ENCODE measurements around the gene FBH1.

Gene FBH1

DNA sequence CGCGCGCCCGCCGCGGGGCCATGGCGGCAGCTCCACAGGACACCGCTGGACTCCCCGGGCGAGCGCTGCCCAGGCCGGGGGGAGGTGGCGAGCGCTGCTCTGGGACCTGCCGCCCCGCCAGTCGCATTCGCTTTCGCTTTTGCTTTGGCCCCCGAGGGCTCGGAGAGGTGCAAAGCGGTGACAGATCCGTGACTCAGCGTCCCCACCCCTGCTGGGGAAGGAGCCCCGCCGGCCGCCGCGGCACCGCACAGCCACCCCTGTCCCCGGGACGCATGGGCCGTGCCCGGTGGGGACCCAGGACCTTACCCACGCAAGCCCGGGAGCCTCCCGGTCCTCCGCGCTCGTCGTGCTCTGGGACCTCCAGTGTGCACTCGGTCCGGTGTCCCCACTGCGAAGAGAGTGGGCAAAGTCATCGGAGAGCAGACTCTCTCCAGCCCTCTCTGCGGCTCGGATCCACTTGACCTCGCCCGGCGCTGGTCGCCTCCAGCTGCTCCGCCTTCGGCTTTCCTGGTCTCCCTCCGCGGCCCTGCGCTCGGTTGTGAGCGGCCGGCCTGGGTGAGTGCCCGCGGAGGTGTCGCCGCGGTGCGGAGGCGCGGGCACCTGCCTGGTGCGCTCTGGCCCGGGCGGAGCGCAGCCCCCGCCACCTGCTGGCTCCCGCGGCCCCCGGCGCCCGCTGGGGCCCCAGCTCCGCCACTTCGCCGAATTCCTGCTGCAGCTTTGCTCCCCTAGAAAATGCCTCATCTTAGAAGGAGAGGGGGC is 87.6 kb downstream of the FBH1 start, which contains the start of gene IL15RA:
IL15RA (minus strand) TSS at position 73 of the 759 bp plus-strand sequence; CDS start at position 22, 51 bp downstream.
- peaks cover 5% of the 10 kb centered on the region for H3K36me3 Mint-ChIP-seq (ENCODE audit: insufficient read depth)
- DNase-seq (peak; percentile 76 to 79 (median 79)), ATAC-seq (replicated peaks) (peak; percentile 71)
- H3K4me1 Mint-ChIP-seq (ENCODE audit: low read depth in 2 of 2), result peaks cover 23 to 30% of the 10 kb centered on the region in 2 donors
- H3K27me3 Mint-ChIP-seq, result no peaks in the 10 kb centered on the region
- no peaks in the 10 kb centered on the region for H3K9me3 Mint-ChIP-seq
- peak within 1 kb of the TSS; percentile 92 to 97 for H3K4me3 Mint-ChIP-seq
- H3K27ac Mint-ChIP-seq, result peak within 1 kb of the TSS; percentile 94

DNA sequence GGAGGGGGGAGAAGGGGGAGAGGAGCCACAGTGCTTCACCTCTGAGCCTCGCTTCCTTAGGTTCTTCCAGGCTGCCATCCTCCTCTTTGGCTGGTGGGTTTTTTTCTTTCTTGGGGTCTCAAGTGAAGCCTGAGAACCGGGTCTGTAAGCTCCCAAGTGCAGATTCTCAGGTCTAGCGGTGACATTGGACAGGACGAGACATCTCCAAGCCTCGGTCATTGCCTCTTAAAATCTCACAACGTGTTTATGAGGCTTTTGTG is 88.1 kb downstream of the FBH1 start:
- H3K4me1 Mint-ChIP-seq (ENCODE audit: low read depth in 2 of 2), result peaks cover 19 to 25% of the 10 kb centered on the region in 2 donors
- H3K36me3 Mint-ChIP-seq (ENCODE audit: insufficient read depth), result peaks cover 5% of the 10 kb centered on the region
- H3K27ac Mint-ChIP-seq, result peak overlapping the region; percentile 94
- H3K9me3 Mint-ChIP-seq, result no peaks in the 10 kb centered on the region
- peak overlapping the region; percentile 92 to 97 for H3K4me3 Mint-ChIP-seq
- peak in 1 of 3 experiments; percentile 5 for DNase-seq
- no peaks in the 10 kb centered on the region for H3K27me3 Mint-ChIP-seq
- ATAC-seq (replicated peaks), result no peak

DNA sequence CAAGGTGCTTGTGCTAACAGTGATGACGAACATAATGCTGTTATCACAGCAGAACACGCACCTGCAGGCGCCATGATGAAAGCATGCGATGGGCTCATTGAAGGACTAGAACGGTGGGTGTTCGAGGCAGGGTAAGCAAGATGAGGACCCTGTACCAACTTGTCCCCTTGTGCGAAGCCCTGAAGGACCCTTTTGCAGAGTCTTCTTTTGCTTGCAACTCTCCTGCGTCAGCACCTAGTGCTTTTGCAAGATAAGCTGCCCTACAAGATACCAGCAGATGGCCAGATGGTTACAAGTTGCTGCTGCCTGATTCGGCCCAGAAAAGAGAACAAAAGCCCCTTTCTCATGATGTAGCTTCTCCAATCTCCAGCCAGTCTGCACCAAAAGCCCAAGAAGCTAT is 91.5 kb downstream of the FBH1 start:
- no peak overlapping the region for H3K27ac Mint-ChIP-seq
- DNase-seq, result no peak
- H3K4me3 Mint-ChIP-seq, result no peak overlapping the region
- peaks cover 0 to 8% of the 10 kb centered on the region in 2 donors for H3K27me3 Mint-ChIP-seq
- peaks cover 2 to 3% of the 10 kb centered on the region in 2 donors for H3K4me1 Mint-ChIP-seq (ENCODE audit: low read depth in 2 of 2)
- H3K9me3 Mint-ChIP-seq, result no peaks in the 10 kb centered on the region
- ATAC-seq (replicated peaks), result no peak
- H3K36me3 Mint-ChIP-seq (ENCODE audit: insufficient read depth), result no peaks in the 10 kb centered on the region

DNA sequence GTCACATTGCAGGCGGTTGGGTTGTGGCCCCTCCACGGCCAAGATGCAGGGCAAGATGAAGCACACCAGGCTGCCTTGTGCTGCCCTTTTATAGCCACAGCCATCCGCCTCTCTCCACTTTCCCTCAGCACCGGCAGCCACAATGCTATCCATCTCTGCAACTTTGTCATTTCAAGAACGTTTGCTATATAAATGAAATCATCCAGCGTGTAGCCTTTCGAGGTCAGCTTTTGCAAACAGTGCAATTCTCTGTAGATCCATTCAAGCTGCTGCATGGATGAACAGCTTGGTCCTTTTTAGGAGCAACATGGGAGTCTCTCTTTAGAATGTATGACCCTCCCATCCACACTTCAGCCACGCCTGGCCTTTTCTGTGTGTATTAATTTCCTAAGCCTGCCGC is 93.7 kb downstream of the FBH1 start:
- Mint-ChIP-seq H3K27me3 (peaks cover 0 to 8% of the 10 kb centered on the region in 2 donors), H3K27ac (no peak overlapping the region), H3K4me3 (no peak overlapping the region), H3K4me1 (ENCODE audit: low read depth in 2 of 2) (peaks cover 4 to 7% of the 10 kb centered on the region in 2 donors), H3K9me3 (no peaks in the 10 kb centered on the region), H3K36me3 (ENCODE audit: insufficient read depth) (no peaks in the 10 kb centered on the region)
- no peak for ATAC-seq (replicated peaks)
- DNase-seq, result no peak

DNA sequence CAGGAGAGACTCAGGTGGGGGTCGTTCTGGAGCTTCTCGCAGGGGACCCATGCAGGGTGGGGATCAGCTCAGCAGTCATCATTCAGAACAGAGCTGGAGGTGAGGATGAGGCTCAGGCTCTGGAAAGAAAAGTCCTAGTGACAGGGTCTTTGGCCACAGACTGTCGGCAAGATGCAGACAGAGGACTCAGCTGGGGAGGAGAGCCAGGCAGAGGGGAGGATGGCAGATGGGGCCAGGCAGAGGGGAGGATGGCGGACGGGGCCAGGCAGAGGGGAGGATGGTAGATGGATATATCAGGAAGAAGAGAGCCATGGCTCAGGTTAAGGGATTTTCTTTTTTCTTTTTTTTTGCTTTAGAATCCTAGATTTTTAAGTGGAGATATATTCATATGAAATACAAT is 95.0 kb downstream of the FBH1 start:
- H3K9me3 Mint-ChIP-seq, result no peaks in the 10 kb centered on the region
- no peak for ATAC-seq (replicated peaks)

More for the DNA sequence above, 95.0 kb downstream of the FBH1 start:
- H3K27ac Mint-ChIP-seq, result no peak overlapping the region
- no peak overlapping the region for H3K4me3 Mint-ChIP-seq
- H3K4me1 Mint-ChIP-seq (ENCODE audit: low read depth in 2 of 2), result peaks cover 4 to 7% of the 10 kb centered on the region in 2 donors
- no peak for DNase-seq
- H3K36me3 Mint-ChIP-seq (ENCODE audit: insufficient read depth), result no peaks in the 10 kb centered on the region
- peaks cover 0 to 8% of the 10 kb centered on the region in 2 donors for H3K27me3 Mint-ChIP-seq
